Mesenteric fat pad (tissue), 1 donor: ENCODE measurements around the gene PAFAH1B2. TPM values are rescaled to one million over a fixed set of nuclear protein-coding genes. Genes with fewer than 3 reads are reported as not detected.

ENCODE experiments used
- DNase-seq: peaks from one replicate; pipeline ENCODE4 v3.0.0-alpha.2; 2020; ENCODE audit warnings: low spot score
- total RNA-seq: library from RNA; stranded (reverse); fragmentation: NEBNext Ultra II Directional; extraction: Animal tissue kit (Norgen Biotek cat#: 25700); gene quantifications from one replicate; pipeline ENCODE4 v1.2.1, GENCODE V29; 2021
- donor health status: DM: yes; HTN: yes; CAD: no.

Gene PAFAH1B2
- total RNA-seq, 1 donor from 2014 or later, result 110 TPM

DNA sequence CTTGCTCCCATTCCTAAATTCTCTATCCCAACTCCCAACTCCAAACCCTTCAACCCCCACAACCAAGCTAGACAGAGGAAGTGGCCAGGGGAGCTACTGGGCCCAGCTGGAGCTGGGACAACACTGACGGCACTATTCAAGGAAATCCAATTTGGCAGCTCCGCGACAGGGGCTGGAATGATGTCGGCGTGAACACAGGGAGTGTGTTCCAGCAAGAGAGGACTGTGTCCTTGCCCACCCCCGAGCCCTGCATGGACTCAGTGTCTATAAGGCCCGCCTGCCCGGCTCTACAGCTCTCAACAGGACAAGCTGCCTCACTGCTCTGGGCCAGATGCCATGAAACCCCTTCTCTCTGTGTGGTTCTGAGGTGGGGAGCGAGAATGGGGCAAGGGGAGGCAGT, 76.5 kb downstream of the PAFAH1B2 start:
- DNase-seq, result no peak

DNA sequence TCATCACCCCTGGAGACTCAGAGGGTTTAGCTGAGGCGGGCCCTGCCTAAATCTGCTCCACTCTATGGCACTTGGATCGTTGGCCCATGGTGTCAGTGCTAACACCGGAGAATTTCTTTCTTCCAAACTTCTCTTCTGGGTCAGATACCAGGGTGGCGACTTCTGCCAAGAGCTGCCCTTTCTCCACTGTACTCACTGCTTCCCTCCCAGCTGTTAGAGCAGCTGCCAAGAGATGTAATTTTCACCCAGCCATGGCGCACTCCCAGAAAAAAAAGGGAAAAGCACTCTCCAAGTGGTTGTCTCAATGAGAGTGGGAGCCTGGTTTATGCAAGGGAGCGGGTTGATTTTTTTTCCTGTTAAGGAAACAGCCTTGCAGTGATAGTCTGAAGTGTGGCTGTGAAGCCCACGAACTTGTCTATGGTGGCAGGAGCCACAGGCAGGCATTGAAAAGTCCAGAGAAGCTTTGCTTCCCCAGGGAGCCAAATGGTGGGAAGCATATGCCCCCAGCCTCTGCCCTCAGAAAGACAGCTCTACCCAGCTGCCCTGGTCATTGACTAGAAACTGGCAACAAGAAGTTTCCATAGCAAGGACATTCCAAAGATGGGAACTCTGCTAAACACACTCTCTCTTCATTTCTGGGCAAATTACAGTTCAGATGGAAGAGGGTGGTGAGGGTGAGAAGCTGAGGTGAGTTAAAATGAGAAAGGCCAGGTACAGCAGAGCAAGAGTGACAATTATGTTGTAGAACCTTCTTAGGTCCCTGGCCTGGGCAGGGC, 77.1 kb downstream of the PAFAH1B2 start:
- DNase-seq, result no peak

DNA sequence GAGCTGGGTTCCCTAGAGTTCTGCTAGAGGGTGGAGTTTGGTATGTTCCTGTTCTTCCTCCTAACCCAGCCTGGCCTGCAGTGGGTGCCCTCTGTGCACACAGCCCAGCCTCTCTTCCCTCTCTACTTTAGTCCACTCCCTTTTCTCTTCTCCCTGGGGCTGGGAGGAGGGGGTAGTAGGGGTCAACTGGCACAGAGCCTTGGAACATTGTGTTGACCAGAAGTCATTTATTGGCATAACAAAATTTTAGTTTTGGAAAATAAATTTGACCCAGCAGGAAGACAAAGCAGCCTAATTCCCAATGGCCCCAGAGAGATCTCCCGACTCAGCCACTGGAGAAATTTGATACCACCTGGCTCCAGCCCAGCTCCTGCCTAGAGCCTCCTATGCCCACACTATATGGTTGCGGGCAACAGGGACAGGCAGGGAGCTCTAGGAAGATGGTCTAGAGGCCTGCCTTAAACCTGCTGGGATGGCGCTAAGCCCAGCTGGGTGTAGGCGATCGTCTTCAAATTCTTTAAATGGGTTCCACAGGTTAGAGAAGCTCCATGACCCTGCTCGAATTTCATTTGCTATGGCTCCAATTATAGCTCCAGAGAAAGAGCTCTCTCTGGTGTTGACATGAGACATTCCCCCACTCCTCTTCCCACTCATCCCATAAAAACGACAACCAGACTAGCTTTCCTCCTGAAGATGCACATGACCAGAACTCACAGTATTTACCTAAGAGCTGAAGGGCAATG, 77.9 kb downstream of the PAFAH1B2 start:
- DNase-seq, result peak; percentile 88

- DNase-seq, result peak; percentile 41
Observed at GRCh38 chr11:117222991-117223740, 79.1 kb downstream of the PAFAH1B2 start.

DNA sequence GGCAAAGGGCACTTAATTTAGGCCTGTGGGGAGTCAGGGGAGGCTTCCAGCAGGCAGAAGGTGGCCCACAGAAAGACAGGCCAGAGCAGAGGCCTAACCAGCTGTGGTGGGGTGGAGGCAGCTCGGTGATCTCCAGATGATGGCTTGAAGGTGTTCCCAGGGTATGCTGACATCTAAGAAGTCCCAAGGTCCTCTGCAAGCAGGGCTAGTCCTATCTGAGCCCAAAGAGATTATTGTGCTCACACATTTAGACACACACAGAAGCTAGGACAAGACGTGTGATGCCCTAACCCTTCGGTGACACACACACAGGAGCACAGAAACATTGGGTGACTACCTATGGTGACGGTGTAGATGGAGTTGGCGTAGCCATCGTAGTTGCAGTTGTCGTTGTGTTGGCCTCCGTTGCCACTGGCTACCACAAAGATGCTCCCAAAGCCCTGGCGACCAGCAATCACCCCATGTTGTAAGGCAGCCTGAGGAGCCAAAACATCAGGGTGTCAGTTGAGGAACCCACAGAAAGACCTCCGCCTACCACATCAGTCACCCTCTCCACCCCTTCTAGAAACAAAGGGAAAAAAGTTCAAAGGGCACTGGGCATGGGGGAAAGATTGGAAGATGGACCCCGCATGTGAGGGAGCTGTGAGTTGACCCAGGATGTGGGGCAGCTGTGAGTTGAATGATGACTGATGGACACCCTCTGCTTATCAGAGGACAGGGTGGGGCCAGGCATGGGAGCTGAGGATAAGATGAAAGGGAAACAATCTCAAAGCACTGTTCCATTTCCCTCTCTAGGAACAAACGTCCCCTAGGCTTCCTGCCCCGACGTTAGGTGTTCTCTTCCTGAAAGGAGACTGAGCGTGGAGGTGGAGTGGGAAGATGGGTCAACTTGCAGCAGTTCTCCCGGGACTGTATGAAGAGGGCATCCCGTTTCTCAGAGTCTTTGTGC, 79.9 kb downstream of the PAFAH1B2 start:
- peak; percentile 75 for DNase-seq

DNA sequence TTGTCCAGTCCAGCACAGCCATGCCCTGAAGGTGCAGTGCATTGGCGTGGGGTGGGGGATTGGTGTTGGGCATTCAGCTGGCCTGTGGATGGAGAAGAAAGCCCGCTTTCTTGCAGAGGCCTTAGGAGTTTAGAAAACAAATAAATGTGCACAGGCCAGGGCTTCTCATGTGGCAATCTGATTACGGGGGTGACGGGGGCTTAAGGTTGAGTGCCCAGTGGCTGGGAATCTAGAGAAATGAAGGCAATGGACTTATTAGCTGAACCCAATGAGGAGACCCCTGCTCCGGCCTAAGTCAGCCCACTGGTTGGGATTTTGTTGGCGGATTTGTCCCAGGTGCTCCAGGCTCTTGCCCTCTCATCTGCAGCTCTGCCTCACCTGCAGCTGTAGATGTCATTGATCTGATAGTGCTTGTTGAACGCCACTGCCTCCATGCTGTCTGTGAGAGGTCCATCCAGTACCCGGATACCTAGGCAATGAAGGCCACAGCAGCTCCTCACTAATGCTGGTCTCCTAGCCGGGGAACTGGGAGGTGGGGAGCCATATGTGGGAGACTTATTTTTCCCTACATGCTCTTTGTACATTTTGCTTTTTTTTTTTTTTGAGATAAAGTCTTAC, 81.6 kb downstream of the PAFAH1B2 start:
- DNase-seq, result peak; percentile 60

Other genes with a start within 250 kb of the PAFAH1B2 start
- 39.2 TPM for gene SIK3, start 45.9 kb upstream of the PAFAH1B2 start, total RNA-seq
- gene SIDT2, start 34.5 kb downstream of the PAFAH1B2 start, total RNA-seq, result 226 TPM
- 923 TPM for gene TAGLN, start 55.1 kb downstream of the PAFAH1B2 start, total RNA-seq
- gene PCSK7, start 87.8 kb downstream of the PAFAH1B2 start, total RNA-seq, result 68.1 TPM
- 21.9 TPM for gene RNF214, start 88.4 kb downstream of the PAFAH1B2 start, total RNA-seq
- gene BACE1-AS, start 147.1 kb downstream of the PAFAH1B2 start, total RNA-seq, result 6.6 TPM
- 25.5 TPM for gene BACE1, start 172.0 kb downstream of the PAFAH1B2 start, total RNA-seq
- 19.2 TPM for gene CEP164, start 183.6 kb downstream of the PAFAH1B2 start, total RNA-seq